Naive B cell (primary cell): ENCODE measurements around the gene GULP1. TPM values are rescaled to one million over a fixed set of nuclear protein-coding genes. Genes with fewer than 3 reads are reported as not detected.

Source experiments
- ATAC-seq, 2 donors: fragments of 150-1000 bp; cut with Tn5 transposase; 2 replicates each; pipeline ENCODE4 v1.10.0; 2021; ENCODE audit warnings: low read depth in 2 of 2, mild to moderate bottlenecking in 2 of 2, moderate library complexity in 2 of 2
- DNase-seq: peaks from one replicate; pipeline ENCODE4 v3.0.0; 2022
- H3K27ac Mint-ChIP-seq, 6 donors: one replicate each; pipeline ENCODE4 v1.8.0; 2020 to 2022; ENCODE audit warnings: mild to moderate bottlenecking in 6 of 6, mixed read lengths in 6 of 6, moderate library complexity in 5 of 6, inconsistent platforms in 2 of 6
- H3K27me3 Mint-ChIP-seq, 3 donors: one replicate each; pipeline ENCODE4 v1.8.0; 2021 to 2022; ENCODE audit warnings: mixed read lengths in 3 of 3, mild to moderate bottlenecking in 1 of 3
- H3K36me3 Mint-ChIP-seq, 2 donors: one replicate each; pipeline ENCODE4 v1.8.0; 2020 to 2022; ENCODE audit warnings: mixed read lengths in 2 of 2, inconsistent platforms in 1 of 2, mild to moderate bottlenecking in 1 of 2
- H3K4me1 Mint-ChIP-seq, 3 donors: one replicate each; pipeline ENCODE4 v1.8.0; 2020 to 2022; ENCODE audit warnings: mixed read lengths in 3 of 3, inconsistent platforms in 1 of 3, mild to moderate bottlenecking in 1 of 3, moderate library complexity in 1 of 3
- H3K4me3 Mint-ChIP-seq, 8 donors: one replicate each; pipeline ENCODE4 v1.8.0; 2020 to 2022; ENCODE audit warnings: mild to moderate bottlenecking in 8 of 8, mixed read lengths in 8 of 8, moderate library complexity in 8 of 8, inconsistent platforms in 2 of 8
- H3K9me3 Mint-ChIP-seq, 7 donors: one replicate each; pipeline ENCODE4 v1.8.0; 2020 to 2022; ENCODE audit warnings: mixed read lengths in 7 of 7, mild to moderate bottlenecking in 5 of 7, inconsistent platforms in 2 of 7, moderate library complexity in 1 of 7
- polyA plus RNA-seq, 6 donors: library from polyadenylated mRNA; unstranded; fragments of 300-500 nt; fragmentation: Illumina TruSeq; gene quantifications; one replicate each; pipeline ENCODE4 v1.2.3, GENCODE V29; 2021; ENCODE audit warnings: low read depth in 6 of 6

GULP1 gene
- polyA plus RNA-seq, 6 donors from 2014 or later = not detected

GRCh38 chr2:188410504-188411235, 119.0 kb downstream of the GULP1 start:
- Mint-ChIP-seq H3K9me3 (peaks cover 5 to 28% (median 9%) of the 10 kb centered on the region in 7 donors), H3K27me3 (no peaks in the 10 kb centered on the region), H3K36me3 (peaks cover 0 to 8% of the 10 kb centered on the region in 2 donors), H3K27ac (no peak overlapping the region), H3K4me3 (no peak overlapping the region), H3K4me1 (no peaks in the 10 kb centered on the region)
- ATAC-seq (no peak), DNase-seq (no peak)

- DNase-seq (no peak), ATAC-seq (no peak)
- Mint-ChIP-seq H3K4me3 (no peak overlapping the region), H3K9me3 (peaks cover 0 to 21% (median 7%) of the 10 kb centered on the region in 7 donors), H3K27ac (no peak overlapping the region), H3K36me3 (no peaks in the 10 kb centered on the region), H3K27me3 (no peaks in the 10 kb centered on the region), H3K4me1 (no peaks in the 10 kb centered on the region)
Measured at GRCh38 chr2:188412190-188412589, 120.5 kb downstream of the GULP1 start.

GRCh38 chr2:188414411-188414810, 122.7 kb downstream of the GULP1 start:
- no peak for DNase-seq
- Mint-ChIP-seq H3K27ac (no peak overlapping the region), H3K27me3 (no peaks in the 10 kb centered on the region), H3K4me3 (no peak overlapping the region), H3K36me3 (no peaks in the 10 kb centered on the region), H3K9me3 (peaks cover 0 to 13% (median 5%) of the 10 kb centered on the region in 7 donors), H3K4me1 (no peaks in the 10 kb centered on the region)
- no peak for ATAC-seq

DNA sequence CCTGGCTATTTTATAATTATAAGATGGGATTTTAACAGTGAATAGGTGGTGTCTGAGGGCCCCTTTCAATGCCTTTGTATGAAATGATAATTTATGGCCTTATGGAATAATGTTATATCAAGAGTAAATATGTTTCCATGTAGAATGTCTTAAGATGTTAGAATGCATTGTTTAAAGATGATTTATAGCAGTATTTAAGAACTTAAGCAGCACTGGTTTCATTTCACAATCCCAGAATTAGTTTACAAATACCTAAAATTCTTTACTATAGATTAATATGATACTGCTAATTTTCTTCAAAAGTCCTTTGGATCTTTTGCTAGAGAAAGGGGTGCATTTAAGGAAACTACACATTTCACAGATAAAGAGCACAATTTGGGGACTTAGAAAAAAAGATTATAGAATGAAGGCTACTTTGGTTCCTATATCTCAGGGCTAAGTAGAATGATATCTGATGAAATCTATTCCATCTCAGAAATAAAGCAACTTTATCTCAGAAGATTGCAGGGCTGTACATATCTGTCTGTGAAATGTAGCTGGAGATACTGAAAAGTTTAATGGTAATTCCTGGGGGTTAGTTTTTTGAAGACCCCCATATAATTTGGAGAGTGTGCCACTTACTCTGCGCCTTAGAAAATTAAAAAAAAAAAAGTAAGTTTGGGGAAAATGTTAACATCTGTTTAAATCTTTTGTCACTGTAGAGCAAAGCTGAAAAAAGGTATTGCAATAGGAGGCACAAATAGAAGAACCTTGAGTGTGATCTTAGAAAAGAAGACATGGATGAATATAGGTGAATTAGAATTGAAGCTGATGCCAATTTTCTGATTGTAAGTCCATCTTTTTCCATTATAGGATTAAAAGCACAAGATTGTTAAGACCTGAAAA, 123.4 kb downstream of the GULP1 start:
- DNase-seq (no peak), ATAC-seq (no peak)
- Mint-ChIP-seq H3K27ac (no peak overlapping the region), H3K27me3 (no peaks in the 10 kb centered on the region), H3K4me1 (no peaks in the 10 kb centered on the region), H3K4me3 (no peak overlapping the region), H3K9me3 (peaks cover 0 to 9% (median 3%) of the 10 kb centered on the region in 7 donors), H3K36me3 (no peaks in the 10 kb centered on the region)

GRCh38 chr2:188415754-188416083, 124.0 kb downstream of the GULP1 start:
- H3K27me3 Mint-ChIP-seq = no peaks in the 10 kb centered on the region
- no peaks in the 10 kb centered on the region for H3K4me1 Mint-ChIP-seq
- no peak for ATAC-seq

GRCh38 chr2:188416367-188416766, 124.7 kb downstream of the GULP1 start:
- no peaks in the 10 kb centered on the region for H3K4me1 Mint-ChIP-seq
- H3K9me3 Mint-ChIP-seq = peaks cover 0 to 4% (median 0%) of the 10 kb centered on the region in 7 donors
- H3K4me3 Mint-ChIP-seq = no peak overlapping the region
- no peaks in the 10 kb centered on the region for H3K27me3 Mint-ChIP-seq
- H3K36me3 Mint-ChIP-seq = no peaks in the 10 kb centered on the region
- DNase-seq (no peak), ATAC-seq (no peak)
- H3K27ac Mint-ChIP-seq = no peak overlapping the region

More at GRCh38 chr2:188415754-188416083, 124.0 kb downstream of the GULP1 start:
- H3K36me3 Mint-ChIP-seq = no peaks in the 10 kb centered on the region
- H3K9me3 Mint-ChIP-seq = peaks cover 0 to 5% (median under 1%) of the 10 kb centered on the region in 7 donors
- no peak for DNase-seq
- H3K27ac Mint-ChIP-seq = no peak overlapping the region
- no peak overlapping the region for H3K4me3 Mint-ChIP-seq

- Mint-ChIP-seq H3K4me1 (no peaks in the 10 kb centered on the region), H3K27ac (no peak overlapping the region), H3K36me3 (no peaks in the 10 kb centered on the region), H3K27me3 (no peaks in the 10 kb centered on the region), H3K9me3 (peaks cover 0 to 6% (median 0%) of the 10 kb centered on the region in 7 donors), H3K4me3 (no peak overlapping the region)
- ATAC-seq = no peak
- DNase-seq = no peak
Measured at GRCh38 chr2:188422726-188423125, 131.1 kb downstream of the GULP1 start.

GRCh38 chr2:188425266-188425665, 133.6 kb downstream of the GULP1 start:
- no peaks in the 10 kb centered on the region for H3K36me3 Mint-ChIP-seq
- DNase-seq = no peak
- no peaks in the 10 kb centered on the region for H3K4me1 Mint-ChIP-seq
- peaks cover 0 to 12% (median 0%) of the 10 kb centered on the region in 7 donors for H3K9me3 Mint-ChIP-seq
- H3K27ac Mint-ChIP-seq = no peak overlapping the region
- no peak for ATAC-seq
- no peaks in the 10 kb centered on the region for H3K27me3 Mint-ChIP-seq
- H3K4me3 Mint-ChIP-seq = no peak overlapping the region

GRCh38 chr2:188426121-188426520, 134.4 kb downstream of the GULP1 start:
- Mint-ChIP-seq H3K36me3 (no peaks in the 10 kb centered on the region), H3K9me3 (peaks cover 0 to 12% (median 0%) of the 10 kb centered on the region in 7 donors), H3K27ac (no peak overlapping the region), H3K4me1 (no peaks in the 10 kb centered on the region), H3K27me3 (no peaks in the 10 kb centered on the region), H3K4me3 (no peak overlapping the region)
- no peak for DNase-seq
- no peak for ATAC-seq

DNA sequence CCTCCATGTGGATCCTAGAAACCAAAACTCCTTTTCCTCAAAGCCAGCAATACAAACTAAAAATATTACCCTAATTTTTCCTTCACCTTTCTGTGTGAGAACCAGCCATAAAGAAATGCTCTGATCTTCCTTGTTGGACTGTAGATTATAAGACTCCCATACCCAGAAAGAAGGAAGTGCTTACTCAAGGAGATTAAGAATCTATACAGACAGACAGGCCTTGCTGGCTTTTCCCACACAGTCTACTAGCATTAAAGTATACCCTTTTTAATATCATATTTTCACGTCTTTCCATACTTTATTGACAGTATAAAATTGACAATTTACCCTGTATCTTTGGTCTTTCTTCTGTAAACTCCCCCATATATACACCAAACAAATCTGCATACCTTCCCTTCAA, 139.0 kb downstream of the GULP1 start:
- DNase-seq = no peak
- no peak for ATAC-seq
- Mint-ChIP-seq H3K4me1 (no peaks in the 10 kb centered on the region), H3K27me3 (no peaks in the 10 kb centered on the region), H3K9me3 (peaks cover 0 to 12% (median 0%) of the 10 kb centered on the region in 7 donors), H3K4me3 (no peak overlapping the region), H3K36me3 (no peaks in the 10 kb centered on the region), H3K27ac (no peak overlapping the region)

DNA sequence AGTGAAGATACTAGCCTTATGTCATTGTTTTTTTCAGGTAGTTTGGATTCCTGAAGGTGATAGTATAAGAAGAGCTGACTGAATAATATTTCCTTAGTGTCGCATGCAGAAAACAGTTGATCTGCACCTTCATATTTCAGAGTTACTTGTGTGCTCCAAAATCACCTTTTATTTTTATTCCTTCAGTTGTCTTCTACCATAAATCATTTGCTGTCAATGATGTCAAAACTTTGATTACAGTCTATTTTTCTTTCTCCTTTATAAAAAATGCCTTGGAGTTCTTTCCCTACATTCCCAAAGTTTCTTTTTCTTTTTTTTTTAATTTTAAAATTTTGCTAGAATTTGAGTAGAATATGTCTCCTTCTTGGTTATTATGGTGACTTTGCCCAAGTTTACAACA, 142.3 kb downstream of the GULP1 start:
- no peak for ATAC-seq
- H3K4me1 Mint-ChIP-seq = no peaks in the 10 kb centered on the region
- no peaks in the 10 kb centered on the region for H3K27me3 Mint-ChIP-seq
- no peaks in the 10 kb centered on the region for H3K36me3 Mint-ChIP-seq
- no peak overlapping the region for H3K4me3 Mint-ChIP-seq
- no peak overlapping the region for H3K27ac Mint-ChIP-seq
- H3K9me3 Mint-ChIP-seq = peaks cover 0 to 9% (median 3%) of the 10 kb centered on the region in 7 donors
- no peak for DNase-seq

DNA sequence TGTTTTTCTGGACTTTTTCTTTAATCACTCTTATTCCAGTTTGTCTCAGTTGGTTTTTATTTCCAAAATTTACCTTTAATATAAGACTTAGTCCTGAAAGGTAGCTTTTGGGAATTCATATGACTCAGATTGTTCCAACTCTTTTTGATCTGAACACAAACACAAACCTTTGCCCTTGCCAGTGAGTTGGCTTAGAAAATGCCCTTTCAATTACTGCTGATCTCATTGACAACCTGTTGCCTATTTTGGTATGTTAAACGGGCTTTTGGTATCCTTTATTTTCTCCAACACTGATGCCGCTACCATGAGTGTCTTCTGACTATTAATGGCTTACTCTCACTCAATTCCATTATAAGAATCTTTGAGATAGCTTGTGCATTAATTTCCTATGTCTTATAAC, 143.4 kb downstream of the GULP1 start:
- Mint-ChIP-seq H3K9me3 (peaks cover 0 to 9% (median 2%) of the 10 kb centered on the region in 7 donors), H3K36me3 (no peaks in the 10 kb centered on the region), H3K4me3 (no peak overlapping the region), H3K27ac (no peak overlapping the region), H3K27me3 (no peaks in the 10 kb centered on the region), H3K4me1 (no peaks in the 10 kb centered on the region)
- ATAC-seq = no peak
- no peak for DNase-seq

DNA sequence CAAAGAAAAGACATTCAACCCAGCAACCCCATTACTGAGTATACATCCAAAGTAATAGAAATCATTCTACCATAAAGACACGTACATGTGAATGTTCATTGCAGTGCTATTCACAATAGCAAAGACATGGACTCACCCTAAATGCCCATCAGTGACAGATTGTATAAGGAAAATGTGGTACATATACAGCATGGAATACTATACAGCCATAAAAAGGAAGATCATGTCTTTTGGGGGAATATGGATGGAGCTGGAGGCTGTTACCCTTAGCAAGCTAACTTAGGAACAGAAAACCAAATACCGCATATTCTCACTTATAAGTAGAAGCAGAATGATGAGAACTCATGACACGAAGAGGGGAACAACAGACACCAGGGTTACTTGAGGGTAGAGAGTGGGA, 145.9 kb downstream of the GULP1 start:
- Mint-ChIP-seq H3K4me1 (no peaks in the 10 kb centered on the region), H3K36me3 (no peaks in the 10 kb centered on the region), H3K9me3 (peaks cover 0 to 9% (median 2%) of the 10 kb centered on the region in 7 donors), H3K4me3 (no peak overlapping the region), H3K27ac (no peak overlapping the region), H3K27me3 (no peaks in the 10 kb centered on the region)
- ATAC-seq (no peak), DNase-seq (no peak)

- H3K27ac Mint-ChIP-seq = no peak overlapping the region
- ATAC-seq = no peak
- no peaks in the 10 kb centered on the region for H3K27me3 Mint-ChIP-seq
Measured at GRCh38 chr2:188439986-188440385, 148.3 kb downstream of the GULP1 start.

More at GRCh38 chr2:188439986-188440385, 148.3 kb downstream of the GULP1 start:
- Mint-ChIP-seq H3K9me3 (peaks cover 0 to 9% (median 2%) of the 10 kb centered on the region in 7 donors), H3K36me3 (no peaks in the 10 kb centered on the region), H3K4me3 (no peak overlapping the region), H3K4me1 (no peaks in the 10 kb centered on the region)
- no peak for DNase-seq
